ENCODE data around the gene PHF21B.

PHF21B gene

GRCh38 chr22:44997060-44997459 lies 12.7 kb downstream of the PHF21B start:
- Histone ChIP-seq H3K9ac (ENCODE audit: low read depth, low read length) (no peak overlapping the region), H3K27me3 (ENCODE audit: control insufficient read depth, insufficient read depth, low read length) (peaks cover 29% of the 10 kb centered on the region), H3K9me3 (replicated peaks; ENCODE audit: low read length) (no peaks in the 10 kb centered on the region), H3K4me1 (ENCODE audit: control insufficient read depth, insufficient read depth, low read length) (no peaks in the 10 kb centered on the region), H3K4me3 (ENCODE audit: low read length) (no peak overlapping the region), H3K36me3 (ENCODE audit: insufficient read depth, low read length) (no peaks in the 10 kb centered on the region), H3K4me2 (ENCODE audit: low read length) (no peak overlapping the region)

- no peaks in the 10 kb centered on the region for H3K36me3 ChIP-seq (ENCODE audit: insufficient read depth, low read length)
- H3K9me3 ChIP-seq (replicated peaks; ENCODE audit: low read length), result no peaks in the 10 kb centered on the region
- no peaks in the 10 kb centered on the region for H3K4me1 ChIP-seq (ENCODE audit: control insufficient read depth, insufficient read depth, low read length)
- no peak overlapping the region for H3K9ac ChIP-seq (ENCODE audit: low read depth, low read length)
- peaks cover 29% of the 10 kb centered on the region for H3K27me3 ChIP-seq (ENCODE audit: control insufficient read depth, insufficient read depth, low read length)
- no peak overlapping the region for H3K4me2 ChIP-seq (ENCODE audit: low read length)
- H3K4me3 ChIP-seq (ENCODE audit: low read length), result no peak overlapping the region
Observed at GRCh38 chr22:44996648-44997047, 13.2 kb downstream of the PHF21B start.

- no peaks in the 10 kb centered on the region for H3K9me3 ChIP-seq (replicated peaks; ENCODE audit: low read length)
- H3K4me3 ChIP-seq (ENCODE audit: low read length), result no peak overlapping the region
- no peaks in the 10 kb centered on the region for H3K4me1 ChIP-seq (ENCODE audit: control insufficient read depth, insufficient read depth, low read length)
- H3K9ac ChIP-seq (ENCODE audit: low read depth, low read length), result no peak overlapping the region
- no peaks in the 10 kb centered on the region for H3K36me3 ChIP-seq (ENCODE audit: insufficient read depth, low read length)
- peaks cover 29% of the 10 kb centered on the region for H3K27me3 ChIP-seq (ENCODE audit: control insufficient read depth, insufficient read depth, low read length)
- no peak overlapping the region for H3K4me2 ChIP-seq (ENCODE audit: low read length)
Observed at GRCh38 chr22:44996120-44996519, 13.7 kb downstream of the PHF21B start.

- Histone ChIP-seq H3K4me3 (ENCODE audit: low read length) (no peak overlapping the region), H3K9me3 (replicated peaks; ENCODE audit: low read length) (no peaks in the 10 kb centered on the region), H3K27me3 (ENCODE audit: control insufficient read depth, insufficient read depth, low read length) (peaks cover 29% of the 10 kb centered on the region), H3K9ac (ENCODE audit: low read depth, low read length) (no peak overlapping the region), H3K4me1 (ENCODE audit: control insufficient read depth, insufficient read depth, low read length) (no peaks in the 10 kb centered on the region), H3K4me2 (ENCODE audit: low read length) (no peak overlapping the region), H3K36me3 (ENCODE audit: insufficient read depth, low read length) (no peaks in the 10 kb centered on the region)
Observed at GRCh38 chr22:44995715-44996114, 14.1 kb downstream of the PHF21B start.

- Histone ChIP-seq H3K36me3 (ENCODE audit: insufficient read depth, low read length) (no peaks in the 10 kb centered on the region), H3K27me3 (ENCODE audit: control insufficient read depth, insufficient read depth, low read length) (peaks cover 29% of the 10 kb centered on the region), H3K9ac (ENCODE audit: low read depth, low read length) (no peak overlapping the region), H3K4me3 (ENCODE audit: low read length) (no peak overlapping the region), H3K4me1 (ENCODE audit: control insufficient read depth, insufficient read depth, low read length) (no peaks in the 10 kb centered on the region), H3K9me3 (replicated peaks; ENCODE audit: low read length) (no peaks in the 10 kb centered on the region), H3K4me2 (ENCODE audit: low read length) (no peak overlapping the region)
Observed at GRCh38 chr22:44995105-44995514, 14.7 kb downstream of the PHF21B start.

GRCh38 chr22:44994399-44995104 lies 15.3 kb downstream of the PHF21B start:
- Histone ChIP-seq H3K4me3 (ENCODE audit: low read length) (no peak overlapping the region), H3K36me3 (ENCODE audit: insufficient read depth, low read length) (no peaks in the 10 kb centered on the region), H3K27me3 (ENCODE audit: control insufficient read depth, insufficient read depth, low read length) (peaks cover 29% of the 10 kb centered on the region), H3K4me2 (ENCODE audit: low read length) (no peak overlapping the region), H3K9me3 (replicated peaks; ENCODE audit: low read length) (no peaks in the 10 kb centered on the region), H3K4me1 (ENCODE audit: control insufficient read depth, insufficient read depth, low read length) (no peaks in the 10 kb centered on the region), H3K9ac (ENCODE audit: low read depth, low read length) (no peak overlapping the region)

- Histone ChIP-seq H3K9me3 (replicated peaks; ENCODE audit: low read length) (no peaks in the 10 kb centered on the region), H3K27me3 (ENCODE audit: control insufficient read depth, insufficient read depth, low read length) (peaks cover 25% of the 10 kb centered on the region), H3K4me1 (ENCODE audit: control insufficient read depth, insufficient read depth, low read length) (no peaks in the 10 kb centered on the region), H3K36me3 (ENCODE audit: insufficient read depth, low read length) (no peaks in the 10 kb centered on the region), H3K4me2 (ENCODE audit: low read length) (no peak overlapping the region), H3K9ac (ENCODE audit: low read depth, low read length) (no peak overlapping the region), H3K4me3 (ENCODE audit: low read length) (no peak overlapping the region)
Observed at GRCh38 chr22:44992166-44992565, 17.6 kb downstream of the PHF21B start.

- H3K4me1 ChIP-seq (ENCODE audit: control insufficient read depth, insufficient read depth, low read length), result no peaks in the 10 kb centered on the region
- H3K4me2 ChIP-seq (ENCODE audit: low read length), result no peak overlapping the region
- no peaks in the 10 kb centered on the region for H3K9me3 ChIP-seq (replicated peaks; ENCODE audit: low read length)
- no peak overlapping the region for H3K4me3 ChIP-seq (ENCODE audit: low read length)
- H3K27me3 ChIP-seq (ENCODE audit: control insufficient read depth, insufficient read depth, low read length), result peaks cover 22% of the 10 kb centered on the region
- H3K9ac ChIP-seq (ENCODE audit: low read depth, low read length), result no peak overlapping the region
- no peaks in the 10 kb centered on the region for H3K36me3 ChIP-seq (ENCODE audit: insufficient read depth, low read length)
Observed at GRCh38 chr22:44991218-44991617, 18.6 kb downstream of the PHF21B start.

GRCh38 chr22:44990810-44991209 lies 19.0 kb downstream of the PHF21B start:
- Histone ChIP-seq H3K36me3 (ENCODE audit: insufficient read depth, low read length) (no peaks in the 10 kb centered on the region), H3K4me3 (ENCODE audit: low read length) (no peak overlapping the region), H3K4me1 (ENCODE audit: control insufficient read depth, insufficient read depth, low read length) (no peaks in the 10 kb centered on the region), H3K27me3 (ENCODE audit: control insufficient read depth, insufficient read depth, low read length) (peaks cover 22% of the 10 kb centered on the region), H3K4me2 (ENCODE audit: low read length) (no peak overlapping the region), H3K9ac (ENCODE audit: low read depth, low read length) (no peak overlapping the region), H3K9me3 (replicated peaks; ENCODE audit: low read length) (no peaks in the 10 kb centered on the region)

GRCh38 chr22:44990328-44990727 lies 19.5 kb downstream of the PHF21B start:
- Histone ChIP-seq H3K36me3 (ENCODE audit: insufficient read depth, low read length) (no peaks in the 10 kb centered on the region), H3K9ac (ENCODE audit: low read depth, low read length) (no peak overlapping the region), H3K4me2 (ENCODE audit: low read length) (no peak overlapping the region), H3K9me3 (replicated peaks; ENCODE audit: low read length) (no peaks in the 10 kb centered on the region), H3K4me3 (ENCODE audit: low read length) (no peak overlapping the region), H3K4me1 (ENCODE audit: control insufficient read depth, insufficient read depth, low read length) (no peaks in the 10 kb centered on the region), H3K27me3 (ENCODE audit: control insufficient read depth, insufficient read depth, low read length) (peaks cover 21% of the 10 kb centered on the region)

- no peaks in the 10 kb centered on the region for H3K36me3 ChIP-seq (ENCODE audit: insufficient read depth, low read length)
- no peak overlapping the region for H3K4me2 ChIP-seq (ENCODE audit: low read length)
- no peak overlapping the region for H3K9ac ChIP-seq (ENCODE audit: low read depth, low read length)
- H3K9me3 ChIP-seq (replicated peaks; ENCODE audit: low read length), result no peaks in the 10 kb centered on the region
- H3K4me3 ChIP-seq (ENCODE audit: low read length), result no peak overlapping the region
- H3K4me1 ChIP-seq (ENCODE audit: control insufficient read depth, insufficient read depth, low read length), result no peaks in the 10 kb centered on the region
- peaks cover 5% of the 10 kb centered on the region for H3K27me3 ChIP-seq (ENCODE audit: control insufficient read depth, insufficient read depth, low read length)
Observed at GRCh38 chr22:44988671-44989070, 21.1 kb downstream of the PHF21B start.

- Histone ChIP-seq H3K9ac (ENCODE audit: low read depth, low read length) (no peak overlapping the region), H3K27me3 (ENCODE audit: control insufficient read depth, insufficient read depth, low read length) (no peaks in the 10 kb centered on the region), H3K9me3 (replicated peaks; ENCODE audit: low read length) (no peaks in the 10 kb centered on the region), H3K4me1 (ENCODE audit: control insufficient read depth, insufficient read depth, low read length) (no peaks in the 10 kb centered on the region), H3K4me3 (ENCODE audit: low read length) (no peak overlapping the region), H3K36me3 (ENCODE audit: insufficient read depth, low read length) (no peaks in the 10 kb centered on the region), H3K4me2 (ENCODE audit: low read length) (no peak overlapping the region)
Observed at GRCh38 chr22:44986926-44987325, 22.9 kb downstream of the PHF21B start.

Data from skeletal muscle satellite cell (primary cell).